DND-41 (cell line): Measurements from ENCODE around the gene PAXIP1.

Experiments
- ATAC-seq: fragments of 200-7000 bp; cut with Tn5 transposase; 3 replicates; pipeline ENCODE4 v1.9.1; 2021; ENCODE audit warnings: low read depth; ENCODE audit not compliant: insufficient read depth
- DNase-seq: peaks from one replicate; pipeline ENCODE4 v3.0.0-alpha.2; 2020
- H2AFZ ChIP-seq: 2 replicates; pipeline ENCODE4 v1.6.0; 2012; ENCODE audit warnings: low read depth, low read length
- H3K27ac ChIP-seq: 2 replicates; pipeline ENCODE4 v1.5.1; 2012; ENCODE audit warnings: low read length, inconsistent platforms
- H3K27me3 ChIP-seq: fragments of 200-600 bp; sonication (generic); 2 replicates; pipeline ENCODE4 v1.6.0; 2012; ENCODE audit warnings: low read length, mild to moderate bottlenecking, inconsistent platforms; ENCODE audit not compliant: insufficient read depth, poor library complexity
- H3K36me3 ChIP-seq: 2 replicates; pipeline ENCODE4 v1.5.1; 2012; ENCODE audit warnings: low read length, inconsistent platforms; ENCODE audit not compliant: insufficient read depth
- H3K4me1 ChIP-seq: 2 replicates; pipeline ENCODE4 v1.5.1; 2012; ENCODE audit warnings: mild to moderate bottlenecking, low read length; ENCODE audit not compliant: insufficient read depth
- H3K4me2 ChIP-seq: 2 replicates; pipeline ENCODE4 v1.6.0; 2012; ENCODE audit warnings: mild to moderate bottlenecking, moderate library complexity, low read length, inconsistent platforms; ENCODE audit not compliant: insufficient read depth
- H3K4me3 ChIP-seq, 2 experiments: fragments of 200-600 bp in 1 of 2; shearing (Covaris generic) in 1 of 2; 2 replicates each; pipeline ENCODE4 v1.5.1; 2012 to 2016; ENCODE audit warnings: inconsistent platforms in 2 of 2, low read length in 2 of 2, mild to moderate bottlenecking in 2 of 2, low read depth in 1 of 2, moderate library complexity in 1 of 2
- H3K79me2 ChIP-seq: 2 replicates; pipeline ENCODE4 v1.6.0; 2012; ENCODE audit warnings: low read length, inconsistent platforms; ENCODE audit not compliant: insufficient read depth
- H3K9ac ChIP-seq: 2 replicates; pipeline ENCODE4 v1.6.0; 2012; ENCODE audit warnings: low read depth, mild to moderate bottlenecking, inconsistent platforms, low read length, moderate library complexity
- H3K9me3 ChIP-seq: 2 replicates; pipeline ENCODE4 v1.5.1; 2012; ENCODE audit warnings: low read length, moderate library complexity, mild to moderate bottlenecking, inconsistent platforms; ENCODE audit not compliant: insufficient read depth, severe bottlenecking
- H4K20me1 ChIP-seq: 2 replicates; pipeline ENCODE4 v1.6.0; 2012; ENCODE audit warnings: low read length; ENCODE audit not compliant: insufficient read depth
- CTCF ChIP-seq: IDR thresholded peaks from 2 replicates; pipeline ENCODE4 v1.5.1; 2012; ENCODE audit warnings: borderline replicate concordance, low read length, moderate library complexity, mild to moderate bottlenecking; ENCODE audit not compliant: poor library complexity, severe bottlenecking; ENCODE audit errors: extremely low read depth
- EZH2 ChIP-seq: IDR thresholded peaks from 3 replicates; pipeline ENCODE4 v1.6.1; 2012; ENCODE audit warnings: borderline replicate concordance, low read depth, mild to moderate bottlenecking, moderate library complexity, low read length, inconsistent platforms; ENCODE audit not compliant: severe bottlenecking

The PAXIP1 gene

GRCh38 chr7:154913638-154914307, 89.2 kb downstream of the PAXIP1 start:
- Histone ChIP-seq H3K27ac (no peak overlapping the region), H3K36me3 (no peaks in the 10 kb centered on the region), H3K79me2 (no peaks in the 10 kb centered on the region), H3K4me2 (no peak overlapping the region), H3K9me3 (no peaks in the 10 kb centered on the region), H2AFZ (no peak overlapping the region), H3K4me3 (no peak overlapping the region), H3K4me1 (no peaks in the 10 kb centered on the region), H4K20me1 (no peaks in the 10 kb centered on the region; the same call in 1 of the 2 replicates), H3K27me3 (no peaks in the 10 kb centered on the region), H3K9ac (no peak overlapping the region)
- TF ChIP-seq EZH2 (no peak), CTCF (peak; percentile 86)
- DNase-seq (peak; percentile 75), ATAC-seq (peak; percentile 96)

GRCh38 chr7:154912871-154913637, 89.9 kb downstream of the PAXIP1 start:
- no peaks in the 10 kb centered on the region for H3K79me2 ChIP-seq
- TF ChIP-seq CTCF, result no peak
- TF ChIP-seq EZH2, result no peak
- H3K9me3 ChIP-seq, result no peaks in the 10 kb centered on the region
- no peak for DNase-seq
- no peaks in the 10 kb centered on the region; the same call in 1 of the 2 replicates for H4K20me1 ChIP-seq
- ATAC-seq, result no peak
- H3K4me3 ChIP-seq, result no peak overlapping the region
- H3K27ac ChIP-seq, result no peak overlapping the region
- H3K36me3 ChIP-seq, result no peaks in the 10 kb centered on the region
- no peak overlapping the region for H2AFZ ChIP-seq
- no peak overlapping the region for H3K9ac ChIP-seq
- H3K27me3 ChIP-seq, result no peaks in the 10 kb centered on the region
- H3K4me1 ChIP-seq, result no peaks in the 10 kb centered on the region
- H3K4me2 ChIP-seq, result no peak overlapping the region

- H2AFZ ChIP-seq, result no peak overlapping the region
- ATAC-seq, result no peak
Measured at GRCh38 chr7:154911862-154912455, 91.0 kb downstream of the PAXIP1 start.

More at GRCh38 chr7:154911862-154912455, 91.0 kb downstream of the PAXIP1 start:
- Histone ChIP-seq H3K4me3 (no peak overlapping the region), H3K27me3 (no peaks in the 10 kb centered on the region), H3K79me2 (no peaks in the 10 kb centered on the region), H4K20me1 (no peaks in the 10 kb centered on the region; the same call in 1 of the 2 replicates), H3K4me1 (no peaks in the 10 kb centered on the region), H3K27ac (no peak overlapping the region), H3K9ac (no peak overlapping the region), H3K9me3 (no peaks in the 10 kb centered on the region), H3K4me2 (no peak overlapping the region), H3K36me3 (no peaks in the 10 kb centered on the region)
- TF ChIP-seq EZH2 (no peak), CTCF (no peak)
- no peak for DNase-seq
